HG02981 (cell line): ENCODE data around the gene PCTP.

Experiments used
- ATAC-seq: cut with Tn5 transposase; IDR thresholded peaks from one replicate; pipeline ENCODE4 v1.9.1; 2021; ENCODE audit warnings: mild to moderate bottlenecking, moderate library complexity; ENCODE audit not compliant: unreplicated experiment

The PCTP gene

GRCh38 chr17:55785181-55785580 lies 34.3 kb downstream of the PCTP start:
- ATAC-seq, result no peak

GRCh38 chr17:55793272-55793671 lies 42.4 kb downstream of the PCTP start:
- no peak for ATAC-seq

DNA sequence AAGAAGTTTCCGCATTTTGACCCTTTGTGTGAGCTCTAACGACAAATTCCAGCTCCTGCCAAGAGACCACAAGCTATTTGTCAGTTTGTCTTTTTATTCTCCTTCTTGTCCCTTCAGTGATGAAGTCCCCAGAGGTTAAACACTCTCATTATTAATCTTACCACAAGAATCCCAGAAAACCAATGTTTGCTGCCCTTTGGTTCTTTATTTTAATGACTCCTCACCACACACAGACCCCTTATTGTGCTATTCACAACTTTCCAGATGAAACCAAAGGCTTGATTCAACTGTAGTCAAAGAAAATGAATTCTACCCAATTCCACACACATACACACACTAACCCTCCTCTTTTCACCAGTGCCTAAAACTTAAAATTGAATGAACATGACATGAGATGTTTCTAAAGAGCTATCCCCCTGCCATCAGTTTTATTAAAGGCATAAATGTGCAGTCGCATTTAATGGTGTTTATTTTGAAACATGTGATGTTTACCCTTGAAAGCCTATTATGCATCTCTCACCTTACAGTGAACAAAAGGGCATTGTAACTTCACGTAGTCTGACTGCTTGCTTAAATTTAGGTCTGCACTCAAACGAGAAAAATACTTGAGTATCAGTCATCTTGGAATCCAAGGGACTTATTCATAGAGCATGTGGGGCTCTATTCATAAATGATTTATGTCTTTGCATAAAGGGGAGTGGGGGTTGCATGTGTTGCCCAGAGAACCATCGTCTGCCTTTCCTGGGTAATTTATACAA lies 44.1 kb downstream of the PCTP start:
- no peak for ATAC-seq

DNA sequence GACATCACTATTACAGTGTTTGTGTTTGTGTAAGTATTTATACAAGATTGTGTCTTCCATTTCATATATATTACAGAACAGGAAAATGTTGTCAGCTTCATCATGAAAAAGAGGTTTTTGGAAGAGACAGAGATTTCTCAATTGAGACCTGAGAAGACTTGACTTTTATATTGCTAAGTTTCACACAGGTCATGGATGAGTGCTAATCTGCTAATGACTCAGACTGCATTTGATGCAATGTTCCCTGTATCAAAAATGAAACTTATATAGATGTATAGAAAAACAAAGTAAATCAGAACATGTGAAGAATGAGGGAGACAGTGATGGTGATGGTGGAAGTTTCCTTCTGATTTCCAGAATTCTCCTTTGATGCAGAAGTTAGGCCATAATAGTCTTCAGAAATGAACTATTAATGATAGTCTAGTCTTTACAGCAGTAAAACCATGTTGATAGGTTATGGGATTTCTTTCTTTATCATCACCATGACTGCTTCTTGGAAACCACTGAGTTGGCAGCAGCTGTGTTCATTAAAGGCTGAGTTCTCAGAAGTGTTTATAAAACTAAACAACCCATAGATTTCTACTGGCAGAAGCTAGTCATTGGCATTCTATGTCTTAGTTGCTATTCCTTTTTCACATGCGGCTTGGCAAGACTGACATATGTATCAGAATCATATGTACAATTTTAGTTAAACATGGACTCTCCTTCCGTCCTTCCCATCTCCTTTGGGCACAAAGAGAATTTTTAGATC lies 56.1 kb downstream of the PCTP start:
- ATAC-seq, result no peak

DNA sequence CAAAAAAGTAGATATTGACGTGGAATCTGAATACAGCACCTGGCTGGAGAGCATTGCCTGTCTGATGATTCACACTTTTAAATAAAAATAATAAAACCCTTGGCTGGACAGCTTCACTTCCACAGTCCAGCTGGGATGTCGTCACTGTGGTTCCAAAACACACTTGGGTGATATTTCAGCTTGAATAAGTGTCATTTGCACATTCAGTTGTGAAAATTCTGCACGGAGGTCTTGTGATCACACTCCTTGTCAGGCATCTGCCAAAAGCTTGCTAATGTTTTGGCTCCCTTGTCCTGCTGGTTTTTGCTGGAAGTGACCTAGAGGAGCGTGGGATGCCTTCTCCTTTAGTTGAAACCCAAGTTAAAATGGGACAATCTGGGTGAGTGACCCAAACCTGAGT lies 60.7 kb downstream of the PCTP start:
- no peak for ATAC-seq

DNA sequence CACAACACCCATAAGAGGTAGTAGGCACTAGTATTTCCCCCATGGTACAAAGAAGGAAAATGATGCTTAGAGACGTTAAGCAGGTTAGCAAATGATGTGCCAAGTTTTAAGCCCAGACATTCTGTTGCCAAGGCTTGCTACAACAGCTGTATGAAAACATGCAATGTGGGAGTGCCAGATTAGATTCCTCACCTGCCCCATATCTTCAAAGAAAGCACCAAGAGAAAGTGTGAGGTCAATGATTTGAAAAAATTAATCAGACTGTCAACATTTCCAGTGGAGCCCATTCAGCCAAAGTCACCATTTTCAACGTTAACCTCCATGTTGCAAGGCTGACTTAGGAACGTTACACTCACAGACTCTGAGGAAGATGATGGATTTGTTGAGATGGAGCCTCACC lies 61.5 kb downstream of the PCTP start:
- no peak for ATAC-seq

GRCh38 chr17:55813944-55814343 lies 63.1 kb downstream of the PCTP start:
- ATAC-seq, result no peak

GRCh38 chr17:55814377-55814776 lies 63.5 kb downstream of the PCTP start:
- no peak for ATAC-seq

GRCh38 chr17:55816532-55817396 lies 65.9 kb downstream of the PCTP start:
- no peak for ATAC-seq

DNA sequence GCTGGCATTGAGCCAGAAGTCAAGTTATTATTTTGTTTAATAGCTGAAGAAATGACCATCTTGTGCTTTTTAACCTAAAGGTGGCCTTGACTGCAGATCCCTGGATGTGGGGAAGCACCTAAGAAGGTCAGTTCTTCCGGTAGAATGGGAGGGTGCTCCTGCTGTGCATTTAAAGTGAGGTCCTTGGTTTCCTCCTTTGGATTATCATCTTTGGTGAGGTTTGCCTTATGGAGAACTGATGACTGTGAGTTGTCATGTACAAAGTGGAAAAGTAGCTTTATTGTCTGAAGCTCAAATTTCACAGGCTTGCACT lies 66.5 kb downstream of the PCTP start:
- no peak for ATAC-seq

DNA sequence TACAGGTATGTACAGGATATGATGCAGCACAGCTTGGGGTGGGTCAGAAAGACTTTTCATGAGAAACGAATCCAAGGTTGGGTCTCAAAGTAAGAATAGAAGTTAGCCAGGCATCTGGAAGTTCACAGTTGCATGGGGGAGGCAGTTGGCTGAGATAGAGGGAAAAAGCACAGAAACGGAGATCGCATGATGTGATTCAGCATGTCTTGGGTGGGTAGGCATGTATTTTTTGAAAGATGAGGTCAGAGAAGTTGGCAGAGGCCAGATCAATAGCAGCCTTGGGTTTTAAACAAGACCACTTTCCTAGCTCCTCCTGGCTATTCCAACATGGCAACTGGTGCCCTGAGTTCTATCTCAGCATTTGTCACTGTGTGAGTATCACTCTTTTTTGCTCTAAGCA lies 67.2 kb downstream of the PCTP start:
- no peak for ATAC-seq

GRCh38 chr17:55818451-55819375 lies 67.9 kb downstream of the PCTP start:
- ATAC-seq, result no peak

GRCh38 chr17:55820675-55821074 lies 69.8 kb downstream of the PCTP start:
- no peak for ATAC-seq

DNA sequence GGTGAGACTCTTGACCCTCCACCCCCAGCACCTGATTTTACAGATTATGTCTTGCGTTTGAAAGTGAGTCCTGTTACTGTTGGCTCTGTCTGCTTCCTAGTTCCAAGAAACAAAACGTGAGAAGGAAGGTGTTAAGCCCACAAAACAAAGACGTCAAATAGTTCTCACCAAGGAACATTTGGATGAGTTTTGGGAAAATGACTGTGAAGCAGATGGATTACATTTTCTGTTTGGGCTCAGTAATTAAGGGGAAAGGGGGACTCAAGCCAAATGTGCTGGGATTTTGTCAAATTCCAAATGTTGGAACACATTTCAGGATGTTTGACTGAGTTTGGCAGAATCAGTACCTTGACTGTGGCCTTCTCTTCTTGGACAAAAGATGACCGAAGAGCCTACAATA lies 71.2 kb downstream of the PCTP start:
- ATAC-seq, result no peak

GRCh38 chr17:55825213-55825612 lies 74.4 kb downstream of the PCTP start:
- ATAC-seq, result no peak
